HEK293 (cell line): ENCODE results near the gene FDXR.

ENCODE experiments used
- BCL11B ChIP-seq: fragments of 450-650 bp; formaldehyde crosslinking; IDR thresholded peaks from 2 replicates; pipeline ENCODE4 v1.5.1; 2016; ENCODE audit warnings: low read depth, missing biosample characterization, missing genetic modification characterization
- CTCF ChIP-seq: fragments of 450-650 bp; formaldehyde crosslinking; IDR thresholded peaks from 2 replicates; pipeline ENCODE4 v1.5.1; 2016; ENCODE audit warnings: missing biosample characterization, missing genetic modification characterization
- ZNF148 ChIP-seq: fragments of 450-650 bp; formaldehyde crosslinking; IDR thresholded peaks from 2 replicates; pipeline ENCODE4 v1.5.0; 2017; ENCODE audit warnings: missing biosample characterization, missing genetic modification characterization, borderline replicate concordance
- ZNF184 ChIP-seq: fragments of 450-650 bp; IDR thresholded peaks from 2 replicates; pipeline ENCODE4 v1.5.1; 2018; ENCODE audit warnings: missing biosample characterization, mild to moderate bottlenecking, missing genetic modification characterization
- ZNF248 ChIP-seq: fragments of 450-650 bp; formaldehyde crosslinking; IDR thresholded peaks from 2 replicates; pipeline ENCODE4 v1.5.1; 2017; ENCODE audit warnings: missing biosample characterization, missing genetic modification characterization
- ZNF501 ChIP-seq: fragments of 450-650 bp; formaldehyde crosslinking; IDR thresholded peaks from 2 replicates; pipeline ENCODE4 v1.5.1; 2016; ENCODE audit warnings: missing biosample characterization, missing genetic modification characterization
- ZNF521 ChIP-seq: fragments of 450-650 bp; formaldehyde crosslinking; IDR thresholded peaks from 2 replicates; pipeline ENCODE4 v1.5.1; 2017; ENCODE audit warnings: missing biosample characterization, mild to moderate bottlenecking, missing genetic modification characterization
- ZNF600 ChIP-seq: fragments of 450-650 bp; formaldehyde crosslinking; IDR thresholded peaks from 2 replicates; pipeline ENCODE4 v1.5.1; 2016; ENCODE audit warnings: missing biosample characterization, missing genetic modification characterization
- ZNF785 ChIP-seq: fragments of 450-650 bp; formaldehyde crosslinking; IDR thresholded peaks from 2 replicates; pipeline ENCODE4 v1.5.1; 2016; ENCODE audit warnings: missing biosample characterization, missing genetic modification characterization

GRCh38 chr17:74916851-74917199 lies 44.0 kb upstream of the FDXR start:
- TF ChIP-seq CTCF: no peak
- no peak for TF ChIP-seq ZNF600
- TF ChIP-seq ZNF184 (tag by site-specific recombination): no peak
- no peak for TF ChIP-seq ZNF148 (tag by site-specific recombination)
- no peak for TF ChIP-seq BCL11B
- no peak for TF ChIP-seq ZNF501 (tag by site-specific recombination)
- TF ChIP-seq ZNF785: no peak
- no peak for TF ChIP-seq ZNF248 (tag by site-specific recombination)
- TF ChIP-seq ZNF521 (tag by site-specific recombination): no peak
